Memory B cell (primary cell): ENCODE results near the gene CPLX4.
"Not testable (repeated sequence)": the region's sequence is repeated elsewhere in the genome, so short reads cannot be mapped to it uniquely, and the experiment has no call there.

Source experiments
- ATAC-seq: fragments of 150-1000 bp; cut with Tn5 transposase; 2 replicates; pipeline ENCODE4 v1.10.0; 2021; ENCODE audit warnings: low read depth, mild to moderate bottlenecking, moderate library complexity
- DNase-seq, 2 donors: peaks; one replicate each; pipeline ENCODE4 v3.0.0; 2022; ENCODE audit warnings: low spot score in 2 of 2
- H3K27ac Mint-ChIP-seq: one replicate; pipeline ENCODE4 v1.8.0; 2022; ENCODE audit warnings: mild to moderate bottlenecking, moderate library complexity, mixed read lengths
- H3K27me3 Mint-ChIP-seq: one replicate; pipeline ENCODE4 v1.8.0; 2022; ENCODE audit warnings: mixed read lengths
- H3K36me3 Mint-ChIP-seq: one replicate; pipeline ENCODE4 v1.8.0; 2022; ENCODE audit warnings: mild to moderate bottlenecking, mixed read lengths
- H3K4me1 Mint-ChIP-seq: one replicate; pipeline ENCODE4 v1.8.0; 2022; ENCODE audit warnings: mixed read lengths
- H3K4me3 Mint-ChIP-seq: one replicate; pipeline ENCODE4 v1.8.0; 2022; ENCODE audit warnings: mild to moderate bottlenecking, moderate library complexity, mixed read lengths
- H3K9me3 Mint-ChIP-seq: one replicate; pipeline ENCODE4 v1.8.0; 2022; ENCODE audit warnings: mixed read lengths

CPLX4 gene

GRCh38 chr18:59263661-59264060 lies 54.8 kb downstream of the CPLX4 start:
- Mint-ChIP-seq H3K27me3 (peaks cover 38% of the 10 kb centered on the region), H3K27ac (no peak overlapping the region), H3K4me3 (no peak overlapping the region), H3K4me1 (peaks cover 4% of the 10 kb centered on the region), H3K9me3 (peaks cover 2% of the 10 kb centered on the region), H3K36me3 (no peaks in the 10 kb centered on the region)
- no peak for DNase-seq
- no peak for ATAC-seq

- H3K36me3 Mint-ChIP-seq, DNase-seq, H3K4me1 Mint-ChIP-seq, H3K27ac Mint-ChIP-seq, H3K9me3 Mint-ChIP-seq, H3K4me3 Mint-ChIP-seq, ATAC-seq: not testable (repeated sequence)
- peaks cover 34% of the 10 kb centered on the region for H3K27me3 Mint-ChIP-seq
These were observed 56.2 kb downstream of the CPLX4 start for GRCh38 chr18:59262243-59262642.

- H3K27me3 Mint-ChIP-seq, result peaks cover 33% of the 10 kb centered on the region
- ATAC-seq, H3K27ac Mint-ChIP-seq, H3K4me1 Mint-ChIP-seq, DNase-seq, H3K4me3 Mint-ChIP-seq, H3K9me3 Mint-ChIP-seq, H3K36me3 Mint-ChIP-seq: not testable (repeated sequence)
These were observed 56.6 kb downstream of the CPLX4 start for GRCh38 chr18:59261842-59262241.

GRCh38 chr18:59255491-59255890 lies 63.0 kb downstream of the CPLX4 start:
- not testable (repeated sequence) for H3K4me3 Mint-ChIP-seq, ATAC-seq, H3K9me3 Mint-ChIP-seq, DNase-seq, H3K27ac Mint-ChIP-seq, H3K36me3 Mint-ChIP-seq, H3K4me1 Mint-ChIP-seq
- H3K27me3 Mint-ChIP-seq, result peaks cover 14% of the 10 kb centered on the region

- Mint-ChIP-seq H3K27me3 (peaks cover 20% of the 10 kb centered on the region), H3K4me1 (no peaks in the 10 kb centered on the region), H3K4me3 (no peak overlapping the region), H3K27ac (no peak overlapping the region), H3K9me3 (no peaks in the 10 kb centered on the region), H3K36me3 (no peaks in the 10 kb centered on the region)
- ATAC-seq (no peak), DNase-seq (no peak)
These were observed 69.2 kb downstream of the CPLX4 start for GRCh38 chr18:59249199-59249774.

GRCh38 chr18:59246796-59247195 lies 71.7 kb downstream of the CPLX4 start:
- Mint-ChIP-seq H3K9me3 (peaks cover 1% of the 10 kb centered on the region), H3K4me1 (no peaks in the 10 kb centered on the region), H3K27me3 (peaks cover 18% of the 10 kb centered on the region), H3K4me3 (no peak overlapping the region), H3K27ac (no peak overlapping the region), H3K36me3 (no peaks in the 10 kb centered on the region)
- DNase-seq (no peak), ATAC-seq (no peak)
